GM23338 (cell line): ENCODE measurements around the gene SRPX2. TPM values are rescaled to one million over a fixed set of nuclear protein-coding genes. Genes with fewer than 3 reads are reported as not detected.

ENCODE experiments used
- ATAC-seq: fragments of 200-7000 bp; cut with Tn5 transposase; 3 replicates; pipeline ENCODE4 v1.9.1; 2020
- DNase-seq: peaks from one replicate; pipeline ENCODE4 v3.0.0-alpha.2; 2015; ENCODE audit warnings: low spot score
- H2AFZ ChIP-seq: fragments of 200-600 bp; sonication (generic); 2 replicates; pipeline ENCODE4 v1.8.0; 2016; ENCODE audit warnings: antibody characterized with exemption, mild to moderate bottlenecking, moderate library complexity
- H3F3A ChIP-seq: fragments of 200-600 bp; sonication (generic); replicated peaks from 2 replicates; pipeline ENCODE4 v1.8.0; 2017; ENCODE audit warnings: antibody characterized with exemption, mixed run types, low read depth
- H3K27ac ChIP-seq: fragments of 200-600 bp; sonication (generic); 2 replicates; pipeline ENCODE4 v1.6.1; 2016; ENCODE audit warnings: low read depth
- H3K27me3 ChIP-seq: fragments of 200-600 bp; sonication (generic); 2 replicates; pipeline ENCODE4 v1.8.0; 2016; ENCODE audit warnings: mild to moderate bottlenecking, mixed run types, moderate library complexity; ENCODE audit not compliant: insufficient read depth
- H3K36me3 ChIP-seq: fragments of 200-600 bp; sonication (generic); 2 replicates; pipeline ENCODE4 v1.8.0; 2016; ENCODE audit warnings: mild to moderate bottlenecking; ENCODE audit not compliant: insufficient read depth
- H3K4me1 ChIP-seq: fragments of 200-600 bp; sonication (generic); 2 replicates; pipeline ENCODE4 v1.8.0; 2016; ENCODE audit warnings: mild to moderate bottlenecking, moderate library complexity; ENCODE audit not compliant: insufficient read depth
- H3K4me2 ChIP-seq: fragments of 200-600 bp; sonication (generic); 2 replicates; pipeline ENCODE4 v1.7.1; 2017; ENCODE audit warnings: mixed run types
- H3K4me3 ChIP-seq: fragments of 200-600 bp; sonication (generic); 2 replicates; pipeline ENCODE4 v1.6.1; 2016; ENCODE audit warnings: mixed run types
- H3K79me2 ChIP-seq: fragments of 200-600 bp; sonication (generic); replicated peaks from 2 replicates; pipeline ENCODE4 v1.8.0; 2017; ENCODE audit warnings: mild to moderate bottlenecking; ENCODE audit not compliant: insufficient read depth
- H3K9me2 ChIP-seq: fragments of 200-600 bp; sonication (generic); 2 replicates; pipeline ENCODE4 v1.8.0; 2017; ENCODE audit not compliant: insufficient read depth
- H4K20me1 ChIP-seq: fragments of 200-600 bp; sonication (generic); replicated peaks from 2 replicates; pipeline ENCODE4 v1.8.0; 2017; ENCODE audit warnings: mild to moderate bottlenecking; ENCODE audit not compliant: insufficient read depth
- H3K27ac Mint-ChIP-seq: 2 replicates; pipeline ENCODE4 v1.8.0; 2020; ENCODE audit warnings: inconsistent platforms, mild to moderate bottlenecking, moderate library complexity, mixed read lengths
- H3K27me3 Mint-ChIP-seq: 3 replicates; pipeline ENCODE4 v1.8.0; 2022; ENCODE audit warnings: low read depth, mild to moderate bottlenecking, moderate library complexity, mixed read lengths, inconsistent platforms; ENCODE audit not compliant: insufficient read depth, poor library complexity
- H3K36me3 Mint-ChIP-seq: 3 replicates; pipeline ENCODE4 v1.8.0; 2021; ENCODE audit warnings: low read depth, mild to moderate bottlenecking, inconsistent platforms, moderate library complexity, mixed read lengths
- H3K4me1 Mint-ChIP-seq: 3 replicates; pipeline ENCODE4 v1.8.0; 2020; ENCODE audit warnings: mild to moderate bottlenecking, inconsistent platforms, mixed read lengths
- H3K4me3 Mint-ChIP-seq: 3 replicates; pipeline ENCODE4 v1.8.0; 2021; ENCODE audit warnings: moderate library complexity, mild to moderate bottlenecking, inconsistent platforms, mixed read lengths
- H3K9me3 Mint-ChIP-seq: 3 replicates; pipeline ENCODE4 v1.8.0; 2020; ENCODE audit warnings: moderate library complexity, mild to moderate bottlenecking, inconsistent platforms, mixed read lengths
- CREB1 ChIP-seq: fragments of 250-450 bp; sonication (Bioruptor Pico); IDR thresholded peaks from 2 replicates; pipeline ENCODE4 v1.5.0; 2020; ENCODE audit warnings: low read depth, mild to moderate bottlenecking, moderate library complexity
- EZH2 ChIP-seq: fragments of 200-600 bp; sonication (generic); IDR thresholded peaks from one replicate; pipeline ENCODE4 v1.8.0; 2017; ENCODE audit warnings: antibody characterized with exemption, mild to moderate bottlenecking, low read depth; ENCODE audit not compliant: unreplicated experiment
- EZH2phosphoT487 ChIP-seq: fragments of 200-600 bp; sonication (generic); IDR thresholded peaks from one replicate; pipeline ENCODE4 v1.8.1; 2018; ENCODE audit warnings: antibody characterized with exemption; ENCODE audit not compliant: unreplicated experiment
- JUNB ChIP-seq: IDR thresholded peaks from one replicate; pipeline ENCODE4 v1.6.1; 2016; ENCODE audit warnings: antibody characterized with exemption; ENCODE audit not compliant: unreplicated experiment
- NANOG ChIP-seq: IDR thresholded peaks from 2 replicates; pipeline ENCODE4 v1.6.1; 2016; ENCODE audit warnings: antibody characterized with exemption, borderline replicate concordance
- POLR2AphosphoS5 ChIP-seq: IDR thresholded peaks from 2 replicates; pipeline ENCODE4 v1.6.1; 2016; ENCODE audit warnings: antibody characterized with exemption, low read depth
- STAT1 ChIP-seq: IDR thresholded peaks from one replicate; pipeline ENCODE4 v1.6.1; 2016; ENCODE audit warnings: antibody characterized with exemption; ENCODE audit not compliant: unreplicated experiment
- ZNF114 ChIP-seq: fragments of 250-450 bp; sonication (Bioruptor Pico); IDR thresholded peaks from 2 replicates; pipeline ENCODE4 v1.5.0; 2020; ENCODE audit warnings: mild to moderate bottlenecking, moderate library complexity
- polyA plus RNA-seq: library from polyadenylated mRNA; unstranded; fragments of >200 nt; fragmentation: Nextera tagmentation; extraction: Ambion mirVana; gene quantifications from 2 replicates; pipeline ENCODE4 v1.2.1, GENCODE V29; 2016
- total RNA-seq: library from RNA; depleted of rRNA; stranded (reverse); fragments of >200 nt; shearing (Covaris generic); gene quantifications from 2 replicates; pipeline ENCODE4 v1.2.3, GENCODE V29; 2014
- TF ChIP-seq, protein P1 (sequence below), 2 experiments: fragments of 200-600 bp in 1 of 2; sonication (generic) in 1 of 2; conservative IDR thresholded peaks; 2 replicates each; pipeline versions ENCODE4 v1.5.1 to v1.6.1; 2016 to 2017; ENCODE audit warnings: antibody characterized with exemption in 2 of 2, low read depth in 2 of 2, mild to moderate bottlenecking in 2 of 2, moderate library complexity in 1 of 2
- TF ChIP-seq, protein P2 (sequence below): IDR thresholded peaks from 2 replicates; pipeline ENCODE4 v1.6.1; 2016; ENCODE audit warnings: antibody characterized with exemption
- TF ChIP-seq, protein P3 (sequence below): IDR thresholded peaks from one replicate; pipeline ENCODE4 v1.6.1; 2018; ENCODE audit warnings: antibody characterized with exemption; ENCODE audit not compliant: unreplicated experiment

The SRPX2 gene
- total and polyA plus RNA-seq, 2 experiments from 2014 or later: not detected

DNA sequence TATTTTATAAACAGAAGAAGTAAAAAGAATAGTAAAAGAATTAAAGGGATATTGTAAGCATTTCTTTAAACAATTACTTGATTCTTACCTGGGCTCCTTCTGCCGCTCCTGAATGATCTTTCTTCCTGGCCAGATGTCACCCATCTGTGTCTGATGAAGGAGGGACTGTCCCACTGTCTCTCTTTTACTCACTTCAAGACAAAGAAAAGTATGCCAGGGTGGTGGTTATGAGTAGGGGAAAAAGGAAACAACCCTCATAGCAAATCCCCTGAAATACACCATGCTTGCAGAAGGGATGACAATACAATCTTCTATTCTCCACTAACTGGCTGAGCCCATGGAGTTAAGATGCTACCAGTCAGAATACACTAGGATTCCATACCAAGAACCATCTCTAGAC lies 56.8 kb downstream of the SRPX2 start:
- no peak for DNase-seq
- Mint-ChIP-seq H3K27me3 (peaks cover 2% of the 10 kb centered on the region), H3K36me3 (no peaks in the 10 kb centered on the region), H3K4me1 (no peaks in the 10 kb centered on the region), H3K27ac (no peak overlapping the region), H3K4me3 (no peak overlapping the region), H3K9me3 (no peaks in the 10 kb centered on the region)
- Histone ChIP-seq H3K36me3 (no peaks in the 10 kb centered on the region), H3K79me2 (no peaks in the 10 kb centered on the region), H4K20me1 (no peaks in the 10 kb centered on the region), H3K4me3 (no peak overlapping the region), H2AFZ (no peak overlapping the region), H3K9me2 (no peaks in the 10 kb centered on the region), H3K4me2 (no peak overlapping the region), H3K4me1 (no peaks in the 10 kb centered on the region), H3F3A (no peaks in the 10 kb centered on the region), H3K27ac (no peak overlapping the region), H3K27me3 (no peaks in the 10 kb centered on the region)
- TF ChIP-seq EZH2 (no peak), EZH2phosphoT487 (no peak)
- no peak for ATAC-seq

DNA sequence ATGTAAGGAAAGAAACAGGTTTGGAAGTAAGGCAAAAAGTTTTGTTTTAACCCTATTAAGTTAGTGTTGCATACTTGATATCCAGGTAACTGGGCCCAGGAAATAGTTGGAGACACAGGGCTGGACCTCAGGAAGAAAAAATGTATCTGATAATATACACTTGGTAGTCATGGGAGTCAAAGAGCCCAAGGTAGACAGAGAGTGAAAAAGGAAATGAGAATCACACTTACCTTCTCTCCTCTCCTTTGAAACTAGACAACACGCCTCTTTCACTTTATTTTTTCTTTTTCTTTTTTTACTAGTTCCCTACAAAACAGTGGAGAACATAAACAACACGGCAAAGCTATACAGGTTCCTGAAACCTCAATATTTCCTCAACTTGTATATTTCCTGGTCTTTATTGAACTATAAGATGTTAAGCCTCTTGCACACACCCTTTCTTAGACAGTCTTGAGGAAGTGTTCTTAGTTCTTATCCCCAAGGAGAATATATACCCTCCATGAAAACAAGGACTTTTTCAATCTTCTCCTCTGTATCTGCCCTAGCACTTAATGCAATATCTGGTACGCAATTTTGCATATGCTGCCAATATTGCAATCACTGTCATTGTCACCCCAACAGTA lies 60.7 kb downstream of the SRPX2 start:
- no peaks in the 10 kb centered on the region for H4K20me1 ChIP-seq
- TF ChIP-seq CREB1 (no peak), EZH2phosphoT487 (no peak), POLR2AphosphoS5 (no peak), ZNF114 (CRISPR knock-in tag) (no peak), JUNB (no peak), STAT1 (no peak), NANOG (no peak)
- TF ChIP-seq, protein P1, sequence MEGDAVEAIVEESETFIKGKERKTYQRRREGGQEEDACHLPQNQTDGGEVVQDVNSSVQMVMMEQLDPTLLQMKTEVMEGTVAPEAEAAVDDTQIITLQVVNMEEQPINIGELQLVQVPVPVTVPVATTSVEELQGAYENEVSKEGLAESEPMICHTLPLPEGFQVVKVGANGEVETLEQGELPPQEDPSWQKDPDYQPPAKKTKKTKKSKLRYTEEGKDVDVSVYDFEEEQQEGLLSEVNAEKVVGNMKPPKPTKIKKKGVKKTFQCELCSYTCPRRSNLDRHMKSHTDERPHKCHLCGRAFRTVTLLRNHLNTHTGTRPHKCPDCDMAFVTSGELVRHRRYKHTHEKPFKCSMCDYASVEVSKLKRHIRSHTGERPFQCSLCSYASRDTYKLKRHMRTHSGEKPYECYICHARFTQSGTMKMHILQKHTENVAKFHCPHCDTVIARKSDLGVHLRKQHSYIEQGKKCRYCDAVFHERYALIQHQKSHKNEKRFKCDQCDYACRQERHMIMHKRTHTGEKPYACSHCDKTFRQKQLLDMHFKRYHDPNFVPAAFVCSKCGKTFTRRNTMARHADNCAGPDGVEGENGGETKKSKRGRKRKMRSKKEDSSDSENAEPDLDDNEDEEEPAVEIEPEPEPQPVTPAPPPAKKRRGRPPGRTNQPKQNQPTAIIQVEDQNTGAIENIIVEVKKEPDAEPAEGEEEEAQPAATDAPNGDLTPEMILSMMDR (conservative IDR thresholded peaks at IDR 0.05; ENCODE audit: low read depth in 2 of 2): no peak
- TF ChIP-seq, protein P2, sequence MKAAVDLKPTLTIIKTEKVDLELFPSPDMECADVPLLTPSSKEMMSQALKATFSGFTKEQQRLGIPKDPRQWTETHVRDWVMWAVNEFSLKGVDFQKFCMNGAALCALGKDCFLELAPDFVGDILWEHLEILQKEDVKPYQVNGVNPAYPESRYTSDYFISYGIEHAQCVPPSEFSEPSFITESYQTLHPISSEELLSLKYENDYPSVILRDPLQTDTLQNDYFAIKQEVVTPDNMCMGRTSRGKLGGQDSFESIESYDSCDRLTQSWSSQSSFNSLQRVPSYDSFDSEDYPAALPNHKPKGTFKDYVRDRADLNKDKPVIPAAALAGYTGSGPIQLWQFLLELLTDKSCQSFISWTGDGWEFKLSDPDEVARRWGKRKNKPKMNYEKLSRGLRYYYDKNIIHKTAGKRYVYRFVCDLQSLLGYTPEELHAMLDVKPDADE: no peak
- TF ChIP-seq, protein P3, sequence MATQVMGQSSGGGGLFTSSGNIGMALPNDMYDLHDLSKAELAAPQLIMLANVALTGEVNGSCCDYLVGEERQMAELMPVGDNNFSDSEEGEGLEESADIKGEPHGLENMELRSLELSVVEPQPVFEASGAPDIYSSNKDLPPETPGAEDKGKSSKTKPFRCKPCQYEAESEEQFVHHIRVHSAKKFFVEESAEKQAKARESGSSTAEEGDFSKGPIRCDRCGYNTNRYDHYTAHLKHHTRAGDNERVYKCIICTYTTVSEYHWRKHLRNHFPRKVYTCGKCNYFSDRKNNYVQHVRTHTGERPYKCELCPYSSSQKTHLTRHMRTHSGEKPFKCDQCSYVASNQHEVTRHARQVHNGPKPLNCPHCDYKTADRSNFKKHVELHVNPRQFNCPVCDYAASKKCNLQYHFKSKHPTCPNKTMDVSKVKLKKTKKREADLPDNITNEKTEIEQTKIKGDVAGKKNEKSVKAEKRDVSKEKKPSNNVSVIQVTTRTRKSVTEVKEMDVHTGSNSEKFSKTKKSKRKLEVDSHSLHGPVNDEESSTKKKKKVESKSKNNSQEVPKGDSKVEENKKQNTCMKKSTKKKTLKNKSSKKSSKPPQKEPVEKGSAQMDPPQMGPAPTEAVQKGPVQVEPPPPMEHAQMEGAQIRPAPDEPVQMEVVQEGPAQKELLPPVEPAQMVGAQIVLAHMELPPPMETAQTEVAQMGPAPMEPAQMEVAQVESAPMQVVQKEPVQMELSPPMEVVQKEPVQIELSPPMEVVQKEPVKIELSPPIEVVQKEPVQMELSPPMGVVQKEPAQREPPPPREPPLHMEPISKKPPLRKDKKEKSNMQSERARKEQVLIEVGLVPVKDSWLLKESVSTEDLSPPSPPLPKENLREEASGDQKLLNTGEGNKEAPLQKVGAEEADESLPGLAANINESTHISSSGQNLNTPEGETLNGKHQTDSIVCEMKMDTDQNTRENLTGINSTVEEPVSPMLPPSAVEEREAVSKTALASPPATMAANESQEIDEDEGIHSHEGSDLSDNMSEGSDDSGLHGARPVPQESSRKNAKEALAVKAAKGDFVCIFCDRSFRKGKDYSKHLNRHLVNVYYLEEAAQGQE: no peak
- no peaks in the 10 kb centered on the region for H3K27me3 ChIP-seq
- H3K27ac Mint-ChIP-seq: no peak overlapping the region
- ATAC-seq (no peak), DNase-seq (no peak)
- no peaks in the 10 kb centered on the region for H3K79me2 ChIP-seq
- no peaks in the 10 kb centered on the region for H3F3A ChIP-seq
- H3K4me2 ChIP-seq: no peak overlapping the region
- H3K36me3 ChIP-seq: no peaks in the 10 kb centered on the region
- no peaks in the 10 kb centered on the region for H3K4me1 Mint-ChIP-seq
- peaks cover 2% of the 10 kb centered on the region for H3K27me3 Mint-ChIP-seq
- H3K4me3 Mint-ChIP-seq: no peak overlapping the region
- no peak overlapping the region for H2AFZ ChIP-seq
- H3K36me3 Mint-ChIP-seq: no peaks in the 10 kb centered on the region
- H3K9me3 Mint-ChIP-seq: no peaks in the 10 kb centered on the region
- no peaks in the 10 kb centered on the region for H3K4me1 ChIP-seq
- no peak overlapping the region for H3K27ac ChIP-seq
- no peak overlapping the region for H3K4me3 ChIP-seq
- H3K9me2 ChIP-seq: no peaks in the 10 kb centered on the region
